ENCODE results near the gene MANSC4. TPM values are rescaled to one million over a fixed set of nuclear protein-coding genes. Genes with fewer than 3 reads are reported as not detected.

The MANSC4 gene
- total RNA-seq, 3 donors from 2014 or later: not detected

- no peaks in the 10 kb centered on the region for H3K36me3 ChIP-seq (ENCODE audit: low read depth)
- DNase-seq: no peak
- TF ChIP-seq CTCF (IDR thresholded peaks at IDR 0.05): no peak
- H3K4me3 ChIP-seq: no peak overlapping the region
- H3K4me1 ChIP-seq (ENCODE audit: low read depth): no peaks in the 10 kb centered on the region
- ATAC-seq: peak; percentile 70
- intact Hi-C loops (cut with DNase I, micrococcal nuclease): no loop called here
- H3K9me3 ChIP-seq: no peaks in the 10 kb centered on the region
Observed at GRCh38 chr12:27814851-27815591, 35.0 kb upstream of the MANSC4 start.

GRCh38 chr12:27814411-27814810 is 34.4 kb upstream of the MANSC4 start:
- no peak for DNase-seq
- H3K9me3 ChIP-seq: no peaks in the 10 kb centered on the region
- ATAC-seq: no peak
- H3K4me1 ChIP-seq (ENCODE audit: low read depth): no peaks in the 10 kb centered on the region
- TF ChIP-seq CTCF (IDR thresholded peaks at IDR 0.05): no peak
- no peaks in the 10 kb centered on the region for H3K36me3 ChIP-seq (ENCODE audit: low read depth)
- no peak overlapping the region for H3K4me3 ChIP-seq
- intact Hi-C loops (cut with DNase I, micrococcal nuclease): no loop called here

- no peak for ATAC-seq
- no peaks in the 10 kb centered on the region for H3K9me3 ChIP-seq
- no peak for DNase-seq
Observed at GRCh38 chr12:27812502-27812901, 32.5 kb upstream of the MANSC4 start.

GRCh38 chr12:27810756-27811155 is 30.7 kb upstream of the MANSC4 start:
- no peak for DNase-seq
- Histone ChIP-seq H3K36me3 (ENCODE audit: low read depth) (no peaks in the 10 kb centered on the region), H3K4me1 (ENCODE audit: low read depth) (no peaks in the 10 kb centered on the region), H3K4me3 (no peak overlapping the region), H3K9me3 (no peaks in the 10 kb centered on the region)
- ATAC-seq: no peak
- intact Hi-C loops (cut with DNase I, micrococcal nuclease): no loop called here
- TF ChIP-seq CTCF (IDR thresholded peaks at IDR 0.05): no peak

More at GRCh38 chr12:27812502-27812901, 32.5 kb upstream of the MANSC4 start:
- Histone ChIP-seq H3K4me1 (ENCODE audit: low read depth) (no peaks in the 10 kb centered on the region), H3K36me3 (ENCODE audit: low read depth) (no peaks in the 10 kb centered on the region), H3K4me3 (no peak overlapping the region)
- intact Hi-C loops (cut with DNase I, micrococcal nuclease): no loop called here
- no peak for TF ChIP-seq CTCF (IDR thresholded peaks at IDR 0.05)

- no peaks in the 10 kb centered on the region for H3K9me3 ChIP-seq
- no peaks in the 10 kb centered on the region for H3K36me3 ChIP-seq (ENCODE audit: low read depth)
- no peak for TF ChIP-seq CTCF (IDR thresholded peaks at IDR 0.05)
- H3K4me1 ChIP-seq (ENCODE audit: low read depth): no peaks in the 10 kb centered on the region
- no peak overlapping the region for H3K4me3 ChIP-seq
- no peak for DNase-seq
- intact Hi-C loops (cut with DNase I, micrococcal nuclease): no loop called here
- no peak for ATAC-seq
Observed at GRCh38 chr12:27808841-27809240, 28.8 kb upstream of the MANSC4 start.
